HEK293 (cell line): ENCODE measurements around the gene ALPK3.

Source experiments
- AEBP2 ChIP-seq: fragments of 450-650 bp; formaldehyde crosslinking; IDR thresholded peaks from 2 replicates; pipeline ENCODE4 v1.5.1; 2016; ENCODE audit warnings: missing biosample characterization, missing genetic modification characterization, borderline replicate concordance
- CTCF ChIP-seq: fragments of 450-650 bp; formaldehyde crosslinking; IDR thresholded peaks from 2 replicates; pipeline ENCODE4 v1.5.1; 2016; ENCODE audit warnings: missing biosample characterization, missing genetic modification characterization
- KLF9 ChIP-seq: fragments of 450-650 bp; formaldehyde crosslinking; IDR thresholded peaks from 2 replicates; pipeline ENCODE4 v1.5.1; 2016; ENCODE audit warnings: missing biosample characterization, missing genetic modification characterization, low read depth
- ZBTB21 ChIP-seq: fragments of 450-650 bp; formaldehyde crosslinking; IDR thresholded peaks from 2 replicates; pipeline ENCODE4 v1.5.1; 2017; ENCODE audit warnings: missing biosample characterization, missing genetic modification characterization
- ZNF155 ChIP-seq: fragments of 450-650 bp; formaldehyde crosslinking; IDR thresholded peaks from 2 replicates; pipeline ENCODE4 v1.5.1; 2016; ENCODE audit warnings: missing biosample characterization, missing genetic modification characterization
- ZNF174 ChIP-seq: fragments of 450-650 bp; formaldehyde crosslinking; IDR thresholded peaks from 2 replicates; pipeline ENCODE4 v1.5.0; 2017; ENCODE audit warnings: missing biosample characterization, mild to moderate bottlenecking, missing genetic modification characterization
- ZNF211 ChIP-seq: fragments of 450-650 bp; formaldehyde crosslinking; IDR thresholded peaks from 2 replicates; pipeline ENCODE4 v1.5.1; 2016; ENCODE audit warnings: low read depth, missing biosample characterization, missing genetic modification characterization
- ZNF37A ChIP-seq: fragments of 450-650 bp; IDR thresholded peaks from 2 replicates; pipeline ENCODE4 v1.5.1; 2018; ENCODE audit warnings: missing biosample characterization, missing genetic modification characterization
- ZNF423 ChIP-seq: fragments of 450-650 bp; formaldehyde crosslinking; IDR thresholded peaks from 2 replicates; pipeline ENCODE4 v1.5.1; 2016; ENCODE audit warnings: missing biosample characterization, missing genetic modification characterization
- ZNF501 ChIP-seq: fragments of 450-650 bp; formaldehyde crosslinking; IDR thresholded peaks from 2 replicates; pipeline ENCODE4 v1.5.1; 2016; ENCODE audit warnings: missing biosample characterization, missing genetic modification characterization

GRCh38 chr15:84852212-84852611 lies 35.1 kb downstream of the ALPK3 start:
- no peak for TF ChIP-seq ZNF211
- no peak for TF ChIP-seq KLF9
- no peak for TF ChIP-seq ZNF37A (tag by site-specific recombination)
- no peak for TF ChIP-seq ZNF501 (tag by site-specific recombination)
- no peak for TF ChIP-seq CTCF
- TF ChIP-seq AEBP2 (tag by site-specific recombination): no peak
- no peak for TF ChIP-seq ZNF155 (tag by site-specific recombination)
- TF ChIP-seq ZBTB21 (tag by site-specific recombination): no peak
- no peak for TF ChIP-seq ZNF174 (tag by site-specific recombination)
- no peak for TF ChIP-seq ZNF423 (tag by site-specific recombination)
